ENCODE data around the gene CEP63.
"Not testable (repeated sequence)": the region's sequence is repeated elsewhere in the genome, so short reads cannot be mapped to it uniquely, and the experiment has no call there.

Gene CEP63

GRCh38 chr3:134590766-134591165 is 104.9 kb downstream of the CEP63 start:
- no peak for DNase-seq

DNA sequence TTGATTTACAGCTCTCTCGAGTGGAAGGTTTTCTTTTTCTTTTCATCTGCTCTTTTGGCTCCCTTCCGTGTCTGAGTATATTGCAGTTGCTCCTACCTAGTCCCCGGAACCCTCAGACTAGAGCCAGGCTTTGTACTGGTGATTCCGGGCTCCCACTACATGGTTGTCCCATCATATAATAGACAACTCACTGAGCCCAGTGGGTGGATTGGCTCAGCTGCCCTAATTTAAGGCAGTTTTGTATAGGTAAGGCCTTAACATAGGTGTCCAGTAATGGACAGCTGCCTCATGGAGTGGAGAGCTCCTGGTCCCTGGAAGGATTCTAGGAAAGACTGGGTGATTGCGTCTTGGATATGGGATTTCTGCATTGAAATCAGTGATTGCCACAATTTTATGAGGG is 106.9 kb downstream of the CEP63 start:
- DNase-seq: no peak

DNA sequence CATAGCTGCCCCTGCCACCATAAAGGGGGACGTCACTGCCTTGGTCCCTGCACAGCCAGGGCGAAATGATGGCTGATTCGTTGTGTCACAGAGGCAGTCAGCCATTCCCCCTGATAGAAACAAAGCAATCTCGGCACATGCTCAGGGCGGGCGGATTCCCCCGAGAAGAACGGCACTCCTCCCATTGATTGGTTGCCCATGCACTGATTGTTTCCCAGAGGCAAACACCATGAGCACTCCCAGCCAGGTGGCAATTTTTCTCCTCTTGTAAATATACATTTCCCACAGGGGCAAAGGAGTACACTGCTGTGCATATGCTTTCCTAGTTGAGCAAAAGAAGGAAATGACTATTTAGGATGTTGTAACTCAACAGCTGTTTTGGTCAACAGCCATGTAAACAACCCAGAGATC is 108.5 kb downstream of the CEP63 start:
- no peak for DNase-seq

GRCh38 chr3:134594986-134595385 is 109.1 kb downstream of the CEP63 start:
- DNase-seq: not testable (repeated sequence)

DNA sequence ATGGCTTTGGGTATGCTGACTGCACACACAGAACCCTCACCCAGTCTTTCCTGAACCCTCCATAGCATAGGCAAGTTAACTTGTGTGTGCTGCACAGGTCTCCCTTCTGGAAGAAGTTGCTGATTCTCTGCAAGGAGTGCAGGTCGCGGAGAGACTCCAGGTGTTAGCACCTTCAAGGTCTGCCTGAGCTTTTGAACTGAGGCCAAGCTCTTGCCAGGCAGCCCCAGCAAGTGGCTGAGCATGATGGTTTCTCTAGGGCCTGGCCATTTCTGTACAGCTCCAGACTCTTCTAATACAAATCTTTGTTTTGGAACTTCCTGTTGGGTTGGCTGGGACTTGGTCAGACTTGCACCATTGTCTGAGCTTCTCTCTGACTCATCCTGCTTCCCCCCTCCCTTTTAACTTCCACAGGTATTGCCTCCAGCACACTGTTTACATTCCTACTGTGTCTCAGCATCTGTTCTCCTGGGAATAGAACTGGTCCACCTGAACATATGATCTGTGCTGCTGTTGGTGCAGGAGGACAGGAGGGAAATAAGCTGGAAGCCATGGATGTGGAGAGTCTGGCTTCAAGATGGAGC is 111.6 kb downstream of the CEP63 start:
- DNase-seq: no peak

DNA sequence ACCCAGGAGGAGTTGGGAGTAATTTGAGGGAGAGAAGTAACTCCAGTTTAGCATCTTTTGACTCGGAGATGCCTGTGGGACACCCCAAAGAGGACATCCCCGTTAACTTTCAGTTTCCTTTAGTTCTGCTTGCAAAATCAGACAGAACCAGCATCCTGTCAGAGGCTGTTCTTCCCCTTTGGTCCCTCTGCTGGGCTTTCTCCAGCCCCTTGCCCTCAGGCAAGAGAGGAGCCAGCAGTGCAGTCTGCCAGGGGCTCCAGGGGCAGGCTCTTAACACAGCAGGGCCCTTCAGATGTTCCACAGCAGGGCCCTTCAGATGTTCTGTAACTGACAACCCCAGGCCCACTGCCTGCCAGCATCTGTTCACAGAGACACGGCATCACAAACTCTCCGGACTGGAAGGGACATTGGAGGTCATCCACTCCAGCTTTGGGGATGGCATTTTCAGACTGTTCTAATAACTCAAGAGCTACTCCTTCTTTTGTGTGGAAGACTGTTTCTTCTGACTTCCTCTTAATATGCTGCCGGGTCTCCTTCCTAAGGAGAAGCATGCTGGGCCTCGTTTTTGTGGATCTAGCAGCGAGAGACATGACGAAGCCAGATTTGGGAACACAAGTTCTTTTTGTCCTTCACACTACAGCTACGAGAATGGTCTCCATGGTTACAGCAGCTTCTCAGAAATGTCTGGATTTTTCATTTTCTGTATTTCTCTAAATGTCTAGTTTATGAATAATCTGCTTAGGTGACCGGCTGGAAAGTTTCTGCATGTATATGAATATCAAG is 113.1 kb downstream of the CEP63 start:
- no peak for DNase-seq

DNA sequence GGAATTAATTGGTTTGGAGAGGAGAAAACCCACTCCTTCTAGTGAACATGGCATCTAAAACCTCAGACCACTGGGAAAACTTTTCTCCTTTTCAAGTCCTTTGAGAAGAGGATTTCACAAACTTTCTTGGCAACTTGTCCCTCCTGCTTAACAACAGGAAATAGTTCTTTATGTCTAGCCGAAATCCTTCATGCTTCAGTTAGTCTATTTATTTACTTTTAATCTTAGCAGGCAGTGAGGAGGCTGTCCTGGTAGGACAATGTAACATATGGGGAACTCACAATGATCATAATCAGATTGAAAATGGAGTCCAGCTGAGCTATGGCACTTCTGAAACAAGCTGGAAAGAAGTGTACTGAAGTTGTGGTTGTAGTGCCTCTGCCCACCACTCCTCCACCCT is 114.3 kb downstream of the CEP63 start:
- no peak for DNase-seq

GRCh38 chr3:134600685-134601463 is 115.0 kb downstream of the CEP63 start:
- no peak for DNase-seq

GRCh38 chr3:134601539-134602439 is 115.9 kb downstream of the CEP63 start:
- DNase-seq: no peak

GRCh38 chr3:134602440-134602814 is 116.6 kb downstream of the CEP63 start:
- no peak for DNase-seq

- no peak for DNase-seq
Observed at GRCh38 chr3:134603480-134603879, 117.6 kb downstream of the CEP63 start.

DNA sequence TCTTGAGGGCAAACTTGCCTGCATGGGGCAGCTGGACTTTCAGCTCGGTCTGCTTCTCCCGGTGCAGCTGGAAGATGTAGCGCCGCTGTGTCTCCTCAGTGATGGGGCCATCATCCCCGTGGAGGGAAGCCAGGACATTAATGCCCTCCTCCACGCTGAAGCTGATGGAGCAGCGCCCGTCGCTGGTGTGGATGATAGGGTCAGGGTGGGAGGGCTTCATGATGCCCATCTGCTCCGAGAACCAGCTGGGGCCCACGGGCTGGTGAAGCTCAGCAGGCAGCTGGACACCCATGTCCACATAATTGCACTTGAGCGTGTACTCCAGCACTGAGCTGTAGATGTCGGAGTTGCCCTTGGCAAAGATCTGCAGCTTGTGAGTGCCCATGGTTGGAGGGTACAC is 118.1 kb downstream of the CEP63 start:
- DNase-seq: no peak

DNA sequence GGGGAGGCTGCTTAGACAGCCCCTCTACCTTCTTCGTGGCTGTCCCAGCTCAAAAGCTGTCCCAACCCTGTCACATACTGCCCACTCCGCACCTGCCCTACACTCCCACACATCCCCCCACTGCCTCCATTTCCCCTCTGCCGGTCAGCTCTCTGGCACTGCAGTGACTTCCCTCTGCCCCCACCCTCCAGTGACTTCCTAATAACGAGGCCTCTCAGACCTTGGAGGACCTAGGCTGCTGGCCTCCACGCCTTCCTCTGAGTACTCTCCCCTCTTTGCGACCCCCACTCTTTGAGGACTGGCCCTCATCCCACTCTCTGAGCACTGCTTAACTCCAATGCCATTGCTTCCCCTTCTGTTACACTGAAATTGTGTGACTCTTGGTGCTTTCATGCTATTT is 119.7 kb downstream of the CEP63 start:
- DNase-seq: no peak

GRCh38 chr3:134606033-134607025 is 120.5 kb downstream of the CEP63 start:
- DNase-seq: no peak

- DNase-seq: no peak
Observed at GRCh38 chr3:134607054-134608022, 121.5 kb downstream of the CEP63 start.

- no peak for DNase-seq
Observed at GRCh38 chr3:134608023-134608770, 122.3 kb downstream of the CEP63 start.

GRCh38 chr3:134608771-134609435 is 123.0 kb downstream of the CEP63 start:
- no peak for DNase-seq

DNA sequence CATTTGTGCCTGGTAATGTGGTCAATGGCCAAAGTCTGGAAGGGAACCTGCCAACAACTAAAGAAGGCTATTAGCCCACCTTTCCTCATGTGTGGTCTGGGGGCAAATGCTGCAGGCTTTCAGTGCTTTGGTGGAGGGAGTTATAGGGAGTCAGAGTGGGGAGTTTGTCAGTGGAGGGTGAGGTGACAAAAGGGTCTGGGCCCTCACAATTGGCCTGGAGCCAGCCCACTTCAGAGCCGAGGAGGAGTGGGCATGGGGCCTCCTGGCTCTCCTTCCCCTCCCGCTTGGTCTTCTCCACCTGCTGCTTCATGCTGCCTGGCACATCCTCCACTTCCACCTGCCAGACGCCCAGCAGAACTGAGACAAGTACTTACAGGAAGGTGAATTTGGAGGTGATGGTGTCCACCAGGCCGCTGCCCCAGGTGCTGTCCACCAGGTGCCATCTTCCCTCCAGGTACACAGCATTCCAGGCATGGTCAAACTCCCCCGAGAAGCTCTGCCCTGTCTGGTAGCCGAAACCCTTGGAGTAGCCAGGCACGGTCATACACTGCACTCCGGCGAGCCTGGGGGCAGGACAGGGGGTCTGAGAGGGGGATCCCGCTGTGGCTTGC is 124.1 kb downstream of the CEP63 start:
- DNase-seq: no peak
